ELR (cell line): Measurements from ENCODE around the gene PGAP2.
"Not testable (repeated sequence)": the region's sequence is repeated elsewhere in the genome, so short reads cannot be mapped to it uniquely, and the experiment has no call there.

Experiments
- DNase-seq: peaks from one replicate; pipeline ENCODE4 v3.0.0-alpha.2; 2015; ENCODE audit warnings: low read depth

PGAP2 gene

DNA sequence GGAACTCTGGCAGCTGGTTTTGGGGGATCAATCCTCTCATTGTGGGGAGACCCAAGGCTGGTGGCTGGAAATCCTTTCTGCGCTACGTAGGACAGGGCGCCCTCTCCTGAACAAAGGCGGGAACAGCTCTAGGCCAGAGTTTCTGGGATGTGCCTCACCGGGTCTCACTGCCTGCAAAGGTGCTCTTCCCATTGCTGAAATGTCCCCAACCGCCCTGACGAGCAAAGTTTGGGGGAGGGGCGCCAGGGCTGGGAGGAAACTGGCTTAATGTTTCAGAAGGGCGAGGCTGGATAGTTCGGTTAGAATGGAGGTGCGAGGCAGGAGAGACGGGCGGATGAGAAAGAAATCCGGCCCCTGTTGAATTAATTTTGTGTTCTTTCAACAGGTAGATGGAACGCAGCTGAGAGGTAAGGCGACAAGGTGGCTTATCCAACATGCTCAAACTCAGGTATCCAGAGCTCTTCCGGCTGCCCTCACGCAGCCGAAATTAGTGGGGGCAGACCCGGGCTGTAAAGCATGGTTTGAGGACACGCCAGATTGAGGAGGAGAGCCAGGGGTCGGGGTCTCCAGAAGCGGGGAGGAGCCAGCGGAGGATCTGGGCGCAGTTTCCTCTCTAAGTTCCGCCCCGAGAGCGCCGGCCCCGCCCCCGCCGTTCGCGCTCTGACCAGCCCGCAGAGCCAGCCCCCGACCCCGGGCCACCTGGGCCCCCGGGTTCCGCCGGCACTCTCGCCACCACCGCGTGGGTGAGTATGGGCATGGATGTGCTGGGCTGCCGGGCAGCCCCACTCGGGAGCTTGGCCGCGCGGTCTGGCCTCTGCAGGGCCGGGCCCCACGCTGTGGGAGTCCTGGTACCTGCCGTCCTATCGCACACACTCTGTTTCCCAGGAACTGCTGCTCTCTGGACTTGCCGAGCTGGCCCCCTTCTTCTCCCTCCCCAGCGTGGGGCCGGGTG is at the start of gene PGAP2:
Gene PGAP2, plus strand, starts transcription at position 652 of the 952 bp plus-strand sequence. CDS start 2,700 bp downstream, outside the sequence.
- DNase-seq, result peak; percentile 72

DNA sequence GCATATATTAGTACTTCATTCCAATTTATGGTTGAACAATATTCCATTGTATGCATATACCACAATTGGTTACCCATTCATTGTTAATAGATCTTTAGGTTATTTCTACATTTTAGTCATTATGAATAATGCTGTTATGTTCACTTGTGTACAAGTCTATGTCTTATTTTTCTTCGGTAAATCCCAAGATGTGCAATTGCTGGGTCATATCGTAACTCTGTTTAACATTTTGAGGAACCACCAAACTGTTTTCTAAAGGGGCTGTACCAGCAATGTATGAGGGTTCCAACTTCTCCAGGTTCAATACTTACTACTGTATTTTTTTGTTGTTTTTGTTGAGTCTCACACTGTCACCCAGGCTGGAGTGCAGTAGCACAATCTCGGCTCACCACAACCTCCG is 44.1 kb upstream of the PGAP2 start:
- no peak for DNase-seq

DNA sequence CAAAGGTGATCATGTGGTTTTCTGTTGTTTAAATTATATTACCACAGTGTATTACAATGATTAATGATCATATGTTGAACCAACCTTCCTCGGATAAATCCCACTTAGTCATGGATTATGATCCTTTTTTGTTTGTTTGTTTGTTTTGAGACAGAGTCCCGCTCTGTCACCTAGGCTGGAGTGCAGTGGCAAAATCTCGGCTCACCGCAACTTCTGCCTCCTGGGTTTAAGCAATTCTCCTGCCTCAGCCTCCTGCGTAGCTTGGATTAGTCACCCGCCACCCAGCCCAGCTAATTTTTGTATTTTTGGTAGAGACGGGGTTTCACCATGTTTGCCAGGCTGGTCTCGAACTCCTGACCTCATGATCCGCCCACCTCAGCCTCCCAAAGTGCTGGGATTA is 41.5 kb upstream of the PGAP2 start:
- not testable (repeated sequence) for DNase-seq

DNA sequence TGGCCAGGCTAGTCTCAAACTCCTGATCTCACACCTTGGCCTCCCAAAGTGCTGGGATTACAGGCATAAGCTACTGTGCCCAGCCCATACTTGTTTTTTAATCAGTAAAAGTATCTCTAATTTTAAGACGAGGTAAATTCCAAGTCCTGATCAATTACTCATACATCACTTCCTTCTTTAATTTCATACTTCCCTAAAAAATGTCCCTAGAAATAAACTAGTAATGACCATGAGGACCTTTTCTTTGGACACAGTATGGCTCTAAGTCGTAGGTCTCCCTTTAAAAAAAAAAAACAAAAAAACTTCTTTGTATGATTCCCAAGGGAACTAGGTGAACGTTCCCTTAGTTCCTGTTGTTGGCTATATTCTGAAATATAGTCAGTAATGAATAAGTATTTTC is 40.8 kb upstream of the PGAP2 start:
- DNase-seq, result no peak

DNA sequence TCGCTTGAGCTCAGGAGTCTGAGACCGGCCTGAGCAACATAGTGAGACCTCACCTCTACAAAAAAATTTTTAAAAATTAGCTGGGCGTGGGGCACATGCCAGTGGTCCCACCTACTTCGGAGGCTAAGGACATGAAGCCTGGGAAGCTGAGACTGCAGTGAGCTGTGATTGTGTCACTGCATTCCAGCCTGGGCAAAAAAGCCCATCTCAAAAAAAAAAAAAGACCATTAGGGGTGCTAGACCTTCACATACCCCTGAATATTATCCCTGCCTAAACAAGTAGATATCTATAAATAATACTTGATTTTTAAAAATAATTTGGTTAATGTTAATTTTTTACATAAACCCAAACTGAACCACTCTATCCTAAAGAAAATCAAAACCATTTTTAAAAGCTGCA is 35.2 kb upstream of the PGAP2 start:
- DNase-seq, result no peak

DNA sequence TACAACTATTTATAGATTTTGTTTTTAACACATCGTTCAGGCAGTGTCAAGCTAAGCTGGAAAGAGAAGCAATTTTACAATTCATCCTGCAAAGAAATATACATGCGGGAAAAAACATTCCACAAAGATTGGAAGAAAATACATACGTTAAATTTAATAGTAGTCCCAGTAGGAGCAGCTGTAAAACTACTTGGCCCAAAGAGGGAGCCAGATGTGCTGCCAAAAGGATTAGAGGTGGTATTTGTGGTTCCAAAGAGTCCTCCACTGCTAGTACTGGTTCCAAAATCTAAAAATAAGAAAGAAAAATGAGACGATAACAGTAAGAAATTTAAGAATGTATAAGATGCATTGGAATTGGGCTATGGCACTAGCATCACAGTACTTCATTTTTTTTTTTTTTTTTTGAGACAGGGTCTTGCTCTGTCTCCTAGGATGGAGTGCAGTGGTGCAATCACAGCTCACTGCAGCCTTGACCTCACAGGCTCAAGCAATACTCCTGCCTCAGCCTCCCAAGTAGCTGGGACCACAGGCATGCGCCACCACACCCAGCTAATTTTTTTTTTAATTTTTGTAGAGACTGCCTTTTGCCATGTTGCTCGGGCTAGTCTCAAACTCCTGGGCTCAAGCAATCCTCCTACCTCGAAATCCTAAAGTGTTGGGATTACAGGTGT is 32.5 kb upstream of the PGAP2 start:
- DNase-seq, result no peak

DNA sequence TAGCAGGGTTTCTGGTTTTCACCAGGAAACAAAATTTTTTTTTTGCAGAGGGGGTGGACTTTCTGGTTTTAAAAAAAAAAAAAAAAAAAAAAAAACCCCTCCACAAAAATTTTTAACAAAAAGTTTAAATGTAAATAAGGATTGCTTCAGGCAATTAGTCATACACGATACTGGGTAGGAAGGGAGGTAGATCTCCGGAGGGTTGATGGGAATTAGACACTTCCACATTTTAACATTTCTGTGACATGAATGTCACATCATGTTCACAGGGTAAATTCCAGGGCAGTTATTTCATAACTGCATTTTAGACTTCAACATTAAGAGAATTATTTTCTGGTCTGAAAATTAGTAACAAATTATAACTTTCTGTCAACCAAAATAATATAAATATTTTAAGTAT is 26.9 kb upstream of the PGAP2 start:
- peak; percentile 61 for DNase-seq

DNA sequence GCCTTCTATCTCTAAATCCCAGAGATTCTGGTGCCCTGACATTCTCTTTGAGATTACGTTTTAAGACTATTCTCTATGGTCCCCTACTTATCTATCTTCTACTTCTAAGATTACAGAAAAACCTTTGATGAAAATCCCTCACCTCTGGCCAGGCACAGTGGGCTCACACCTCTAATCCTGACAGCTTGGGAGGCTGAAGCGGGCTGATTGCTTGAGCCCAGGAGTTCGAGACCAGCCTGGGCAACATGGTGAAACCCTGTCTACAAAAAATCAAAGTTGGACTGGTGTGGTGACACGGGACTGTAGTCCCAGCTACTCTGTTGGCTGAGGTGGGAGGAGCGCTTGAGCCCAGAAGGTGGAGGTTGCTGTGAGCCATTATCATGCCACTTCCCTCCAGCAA is 25.4 kb upstream of the PGAP2 start:
- DNase-seq, result no peak

DNA sequence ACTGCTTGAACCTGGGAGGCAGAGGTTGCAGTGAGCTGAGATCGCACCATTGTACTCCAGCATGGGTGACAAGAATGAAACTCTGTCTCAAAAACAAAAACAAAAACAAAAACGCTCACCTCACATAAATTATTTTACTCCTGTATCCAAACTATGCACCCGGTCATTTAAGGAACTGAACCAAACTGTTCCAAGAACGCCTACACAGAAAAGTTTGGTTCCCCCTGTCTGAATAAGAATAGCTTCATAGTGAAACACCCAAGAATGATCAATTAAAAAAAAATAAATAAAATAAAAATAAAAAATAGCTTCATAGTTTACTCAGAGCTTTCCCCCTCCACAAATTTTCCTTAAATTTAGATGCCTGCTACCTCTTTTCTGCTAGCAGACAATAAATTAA is 24.7 kb upstream of the PGAP2 start:
- DNase-seq, result no peak

DNA sequence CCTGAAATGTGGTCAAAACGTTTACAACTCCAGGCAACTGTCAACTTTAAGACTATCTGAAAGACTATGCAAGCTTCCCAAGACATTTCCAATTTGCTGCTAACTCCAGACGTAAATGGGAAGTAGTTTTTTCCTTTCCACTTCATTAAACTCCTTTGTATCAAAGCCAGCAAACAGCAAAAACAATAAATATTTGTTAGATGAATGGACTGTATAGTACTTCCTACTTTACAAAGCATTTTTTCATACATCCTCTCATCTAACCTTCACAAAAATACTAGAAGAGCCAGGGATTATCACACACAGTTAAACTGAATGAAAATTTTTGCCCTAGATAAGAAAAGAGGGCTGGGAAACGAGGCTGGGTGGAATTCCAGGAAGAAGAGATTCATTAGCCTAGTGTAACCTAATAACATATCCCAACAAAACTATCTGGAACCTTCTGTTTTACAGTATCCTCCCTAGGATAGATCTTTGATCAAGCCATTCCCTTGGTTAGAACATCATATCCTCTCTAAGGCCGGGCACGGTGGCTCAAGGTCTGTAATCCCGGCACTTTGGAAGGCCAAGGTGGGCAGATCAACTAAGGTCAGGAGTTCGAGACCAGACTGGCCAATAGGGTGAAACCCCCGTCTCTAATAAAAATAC is 21.5 kb upstream of the PGAP2 start:
- no peak for DNase-seq

DNA sequence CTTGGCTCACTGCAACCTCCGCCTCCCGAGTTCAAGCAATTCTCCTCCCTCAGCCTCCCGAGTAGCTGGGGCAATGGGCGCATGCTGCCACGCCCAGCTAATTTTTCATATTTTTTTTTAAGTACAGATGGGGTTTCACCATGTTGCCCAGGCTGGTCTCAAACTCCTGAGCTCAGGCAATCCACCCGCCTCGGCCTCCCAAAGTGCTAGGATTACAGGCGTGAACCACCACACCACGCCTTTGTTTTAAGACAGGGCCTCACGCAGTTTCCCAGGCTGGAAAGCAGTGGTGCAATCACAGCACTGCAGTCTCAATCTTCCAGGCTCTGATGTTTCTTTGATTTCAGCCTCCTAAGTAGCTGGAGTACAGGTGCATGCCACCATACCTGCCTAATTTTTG is 14.0 kb upstream of the PGAP2 start:
- DNase-seq, result not testable (repeated sequence)

DNA sequence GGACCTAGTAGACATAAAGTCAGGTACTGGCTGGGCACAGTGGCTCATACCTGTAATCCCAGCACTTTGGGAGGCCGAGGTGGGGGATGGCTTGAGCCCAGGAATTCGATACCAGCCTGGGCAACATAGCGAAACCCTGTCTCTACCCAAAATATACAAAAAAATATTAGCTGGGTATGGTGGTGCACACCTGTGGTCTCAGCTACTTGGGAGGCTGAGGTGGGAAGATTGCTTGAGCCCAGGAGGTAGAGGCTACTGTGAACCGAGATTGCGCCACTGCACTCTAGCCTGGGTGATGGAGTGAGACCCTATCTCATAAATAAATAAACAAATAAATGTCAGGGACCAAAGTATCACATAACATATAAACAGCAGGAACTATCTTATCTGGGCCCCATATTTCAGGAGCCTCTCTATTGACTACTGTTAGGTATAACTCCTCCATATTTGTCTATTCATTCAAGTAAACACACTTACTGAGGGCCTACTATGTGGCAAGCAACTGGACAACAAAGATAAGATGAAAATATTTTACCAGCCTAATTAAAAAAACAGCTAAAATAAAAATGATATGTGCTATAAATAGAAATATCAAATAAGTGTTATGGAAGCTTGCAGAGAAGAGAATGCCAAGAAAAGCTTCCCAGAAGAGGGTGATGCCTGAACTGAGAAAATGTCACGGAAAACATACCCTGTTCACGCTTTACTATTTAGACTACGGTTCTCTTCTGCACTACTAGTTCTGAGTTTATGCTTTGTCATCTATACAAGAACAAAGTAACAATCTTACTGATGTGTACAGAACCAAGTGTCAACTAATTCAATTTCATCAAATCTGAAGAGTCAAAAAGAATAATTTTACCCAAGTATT is 13.0 kb upstream of the PGAP2 start:
- no peak for DNase-seq

DNA sequence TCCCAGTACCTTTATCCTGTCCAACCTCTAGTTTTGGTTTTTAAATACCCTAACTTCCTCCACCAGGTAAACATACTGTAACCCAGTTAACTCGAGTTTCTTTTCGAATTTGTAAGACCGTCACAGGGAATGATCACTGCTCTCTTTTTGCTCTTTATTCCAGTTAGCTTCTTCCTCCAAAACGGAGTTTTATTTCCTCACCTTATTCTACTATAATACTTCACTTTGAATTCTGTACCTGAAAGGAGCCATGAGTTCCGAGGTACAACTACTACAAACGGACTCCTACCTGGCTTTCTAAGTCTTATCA is 12.4 kb upstream of the PGAP2 start:
- no peak for DNase-seq

DNA sequence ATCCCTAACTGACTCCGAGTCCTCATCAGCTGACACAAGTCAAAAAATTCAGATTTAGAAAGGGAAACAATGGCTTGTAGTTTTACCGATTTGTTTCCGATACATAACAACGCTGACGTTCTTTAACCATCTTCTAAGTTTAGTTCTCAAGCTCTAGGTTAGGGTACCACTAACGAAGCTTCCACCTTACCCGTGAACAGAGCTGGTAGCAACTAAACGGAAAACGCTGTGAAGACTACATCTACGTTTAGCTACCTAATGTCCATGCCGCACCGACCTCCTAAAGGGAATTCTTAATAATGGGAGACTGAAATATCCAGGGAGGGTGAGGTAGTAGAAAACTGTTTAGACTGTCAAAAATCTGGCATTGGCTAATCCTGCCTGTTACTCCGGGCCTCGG is 12.0 kb upstream of the PGAP2 start:
- no peak for DNase-seq

DNA sequence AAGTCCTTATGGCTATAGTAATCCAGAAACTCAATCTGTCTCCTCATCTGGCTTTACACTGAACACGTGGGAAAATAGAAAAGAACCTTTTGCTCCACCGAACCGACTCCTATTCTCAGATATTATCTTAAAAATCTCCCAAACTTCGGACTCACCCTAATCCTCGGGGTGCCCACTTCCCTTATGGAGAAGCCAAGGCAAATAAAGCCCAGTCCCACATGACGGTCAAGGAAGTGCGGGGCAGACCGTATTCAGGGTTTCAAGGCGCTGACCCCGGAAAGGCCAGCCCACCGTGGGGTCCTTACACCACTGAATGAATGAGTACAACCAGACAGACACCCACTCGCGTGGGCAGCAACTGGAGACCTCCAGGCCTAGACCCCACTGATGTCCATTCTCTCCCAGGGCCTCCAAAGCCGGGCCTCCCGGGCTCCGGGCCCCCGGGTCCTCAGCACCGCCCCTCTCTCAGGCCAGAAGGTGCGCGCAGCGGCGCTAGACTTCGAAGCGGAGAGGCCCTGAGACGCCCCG is 11.5 kb upstream of the PGAP2 start:
- DNase-seq, result peak; percentile 63

DNA sequence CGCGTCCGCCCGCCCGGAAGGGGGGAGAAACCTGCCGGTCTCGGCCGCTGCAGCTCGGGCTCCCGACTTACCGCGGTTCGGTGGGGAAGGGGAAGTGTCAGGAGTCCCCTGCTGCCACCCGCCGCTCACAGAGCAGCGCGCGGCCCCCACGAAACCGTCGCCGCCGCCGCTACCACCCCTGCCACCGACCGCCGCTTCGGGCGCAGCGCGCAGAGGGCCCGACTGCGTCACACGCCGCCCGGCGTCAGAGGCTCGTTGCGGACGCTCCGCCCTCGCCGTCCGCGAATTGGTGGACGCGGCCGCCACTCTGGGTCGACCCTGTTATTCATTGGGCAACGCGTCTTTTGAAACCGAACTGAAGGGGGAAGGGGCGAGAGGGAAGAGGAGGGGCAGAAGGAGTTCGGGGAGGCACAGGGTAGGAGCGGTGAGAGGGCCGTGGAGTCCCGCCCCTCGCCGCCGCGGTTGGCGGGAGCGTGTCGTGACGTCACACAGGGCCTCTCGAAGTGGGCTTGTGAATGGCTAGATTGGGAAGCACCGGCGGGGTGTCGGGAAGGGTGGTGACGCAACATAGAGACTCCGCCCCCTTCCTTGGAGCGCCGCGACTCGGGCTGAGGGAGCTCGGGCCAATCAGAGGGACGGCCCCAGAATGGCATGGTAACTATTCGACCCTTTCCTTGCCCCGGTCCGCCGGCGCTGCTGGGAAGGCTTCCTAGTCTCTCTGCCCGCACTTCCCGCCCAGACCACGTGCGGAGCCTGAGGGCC is 10.8 kb upstream of the PGAP2 start, which contains the start of gene NUP98:
Gene NUP98, minus strand, starts transcription at position 226 of the 762 bp plus-strand sequence. CDS start 15,437 bp downstream, outside the sequence.
- peak; percentile 99 for DNase-seq

DNA sequence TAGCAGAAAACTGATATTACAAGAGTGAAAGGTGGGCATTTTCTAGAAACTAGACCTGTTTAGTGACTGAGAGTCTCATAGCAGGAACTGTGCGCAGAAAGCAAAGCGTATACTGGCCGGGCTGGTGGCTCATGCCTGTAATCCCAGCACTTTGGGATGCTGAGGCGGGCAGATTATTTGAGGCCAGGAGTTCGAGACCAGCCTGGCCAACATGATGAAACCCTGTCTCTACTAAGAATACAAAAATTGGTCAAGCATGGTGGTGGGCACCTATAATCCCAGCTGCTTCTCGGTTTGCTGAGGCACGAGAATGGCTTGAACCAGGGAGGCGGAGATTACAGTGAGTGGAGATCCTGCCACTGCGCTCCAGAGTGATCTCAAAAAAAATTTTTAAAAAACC is 9.2 kb upstream of the PGAP2 start:
- DNase-seq, result no peak

DNA sequence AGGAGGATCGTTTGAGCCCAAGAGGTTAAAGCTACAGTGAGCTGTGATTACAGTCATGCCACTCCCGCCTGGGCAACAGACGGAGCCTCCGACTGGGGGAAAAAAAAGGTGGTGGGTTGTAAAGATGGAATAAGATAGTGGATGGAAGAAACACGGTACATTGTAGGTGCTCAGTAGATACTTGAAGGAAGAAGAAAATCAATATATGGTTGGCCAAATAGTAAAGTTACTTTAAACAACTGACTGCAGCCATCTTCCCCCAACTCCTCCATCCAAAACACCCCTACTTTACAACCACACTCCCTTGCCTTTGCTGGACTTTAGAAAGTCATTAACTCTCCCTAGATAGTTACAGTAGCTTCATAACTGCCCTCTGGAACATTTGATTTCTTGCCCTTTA is 8.5 kb upstream of the PGAP2 start:
- DNase-seq, result no peak

DNA sequence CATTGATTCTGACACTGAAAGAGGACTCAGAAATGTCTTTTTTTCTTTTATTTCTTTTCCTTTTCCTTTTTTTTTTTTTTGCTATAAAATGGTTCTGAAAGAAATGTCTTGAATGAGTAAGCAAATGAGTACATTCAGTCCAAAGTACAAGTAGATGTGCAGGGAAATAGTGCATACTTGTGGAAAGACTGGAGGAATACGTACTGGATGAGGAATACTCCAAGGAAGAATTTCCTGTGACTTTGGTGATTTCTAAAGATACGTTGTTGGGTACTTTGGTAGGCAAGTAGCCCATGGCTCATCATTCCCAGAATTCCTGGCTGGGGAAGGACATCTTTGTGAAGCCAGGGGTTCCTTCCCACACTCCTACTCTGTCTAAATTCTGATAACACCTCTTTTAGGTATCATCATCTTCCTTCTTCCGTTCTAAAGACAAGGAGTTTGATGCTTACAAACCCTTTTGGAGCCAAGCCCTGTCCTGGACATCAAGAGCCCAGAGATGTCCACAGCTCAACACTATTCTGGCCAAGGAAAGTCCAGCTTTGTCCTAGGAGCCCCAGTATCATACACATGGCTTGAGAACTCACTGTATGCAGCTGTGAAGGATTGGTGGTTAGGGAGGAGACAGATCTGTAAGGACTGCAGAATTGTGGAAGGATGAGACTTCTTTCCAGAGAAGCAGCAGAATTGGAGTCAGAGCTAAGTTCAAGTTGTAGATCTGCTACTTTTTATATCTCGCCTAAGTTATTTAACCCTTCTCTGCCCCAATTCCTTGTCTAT is 6.2 kb upstream of the PGAP2 start:
- DNase-seq, result peak; percentile 71
